NB4 (cell line): ENCODE measurements around the gene IRF9.

ENCODE experiments used
- CTCF ChIP-seq: IDR thresholded peaks from one replicate; pipeline ENCODE4 v1.5.1; 2012; ENCODE audit warnings: low read depth, low read length
- MAX ChIP-seq: IDR thresholded peaks from 2 replicates; pipeline ENCODE4 v1.6.1; 2011; ENCODE audit warnings: low read depth, low read length
- POLR2A ChIP-seq: IDR thresholded peaks from 2 replicates; pipeline ENCODE4 v1.6.1; 2011; ENCODE audit warnings: mild to moderate bottlenecking; ENCODE audit not compliant: insufficient read length; ENCODE audit errors: extremely low read depth

- peak; percentile 66 for TF ChIP-seq POLR2A
- TF ChIP-seq CTCF = no peak
- TF ChIP-seq MAX = peak; percentile 15
These were observed 34.4 kb downstream of the IRF9 start, which contains the start of gene TM9SF1 for GRCh38 chr14:24195186-24196070.
